Gastrocnemius medialis (tissue), 4 donors: ENCODE results near the gene DMAP1. TPM values are rescaled to one million over a fixed set of nuclear protein-coding genes. Genes with fewer than 3 reads are reported as not detected.

Experiments used
- ATAC-seq, 2 donors: fragments of 150-250 bp; one replicate each; pipeline ENCODE4 v1.9.1; 2016
- DNase-seq, 2 donors: peaks; one replicate each; pipeline ENCODE4 v3.0.0-alpha.2; 2019
- H3K27ac ChIP-seq, 4 donors: fragments of 200-600 bp; sonication (generic); 1 replicate in 1 of 4; 2 replicates in 3 of 4; pipeline ENCODE4 v1.5.1; 2016 to 2018; ENCODE audit warnings: mild to moderate bottlenecking in 2 of 4, moderate library complexity in 1 of 4
- H3K27me3 ChIP-seq, 3 donors: fragments of 200-600 bp; sonication (generic) in 2 of 3; 1 replicate in 1 of 3; 2 replicates in 2 of 3; pipeline versions ENCODE4 v1.5.1 to v1.6.0; 2016 to 2019; ENCODE audit warnings: mild to moderate bottlenecking in 1 of 3, moderate library complexity in 1 of 3
- H3K36me3 ChIP-seq, 2 donors: fragments of 200-600 bp; sonication (generic) in 1 of 2; one replicate each; pipeline ENCODE4 v1.5.1; 2017 to 2018
- H3K4me1 ChIP-seq, 2 donors: fragments of 200-600 bp; sonication (generic) in 1 of 2; one replicate each; pipeline ENCODE4 v1.5.1; 2016 to 2017; ENCODE audit warnings: mild to moderate bottlenecking in 2 of 2
- H3K4me3 ChIP-seq, 4 donors: fragments of 200-600 bp; sonication (generic) in 3 of 4; 1 replicate in 1 of 4; 2 replicates in 3 of 4; pipeline ENCODE4 v1.5.1; 2016 to 2019; ENCODE audit warnings: mild to moderate bottlenecking in 2 of 4
- H3K9me3 ChIP-seq, 3 donors: fragments of 200-600 bp; sonication (generic) in 2 of 3; 1 replicate in 1 of 3; 2 replicates in 2 of 3; pipeline ENCODE4 v1.5.1; 2016 to 2019
- POLR2A ChIP-seq, 2 donors: fragments of 450-650 bp; IDR thresholded peaks; one replicate each; pipeline ENCODE4 v1.6.1; 2017; ENCODE audit warnings: antibody characterized with exemption in 2 of 2, mild to moderate bottlenecking in 2 of 2, moderate library complexity in 2 of 2
- in situ Hi-C, 4 donors: fragments of 200-750 bp; cut with MboI; loops; one replicate each; pipeline versions ENCODE4 v1.15.0 to v1.8.0; 2017; ENCODE audit warnings: low sequenced_read_pairs in 4 of 4
- intact Hi-C: fragments of 100-400 bp; cut with DNase I; formaldehyde crosslinking; loops from one replicate; pipeline ENCODE4 v1.15.1; 2023; ENCODE audit warnings: low total_unique reads
- total RNA-seq, 4 donors: library from RNA; depleted of rRNA; stranded (reverse); fragments of >200 nt; gene quantifications; one replicate each; pipeline versions ENCODE4 v1.1.0 to v1.2.3, GENCODE V29; 2016
- TF ChIP-seq, protein P1 (sequence below), 5 experiments: fragments of 450-650 bp in 3 of 5; fragments of 200-600 bp in 2 of 5; sonication (generic) in 2 of 5; IDR thresholded peaks in 4 of 5; conservative IDR thresholded peaks in 1 of 5; 1 replicate in 4 of 5; 2 replicates in 1 of 5; pipeline ENCODE4 v1.5.1; 2016 to 2019; ENCODE audit warnings: antibody characterized with exemption in 5 of 5, mild to moderate bottlenecking in 3 of 5, moderate library complexity in 3 of 5

DMAP1 gene
- total RNA-seq, 4 donors from 2014 or later = 24.9 to 42.2 (median 34.9) TPM

DNA sequence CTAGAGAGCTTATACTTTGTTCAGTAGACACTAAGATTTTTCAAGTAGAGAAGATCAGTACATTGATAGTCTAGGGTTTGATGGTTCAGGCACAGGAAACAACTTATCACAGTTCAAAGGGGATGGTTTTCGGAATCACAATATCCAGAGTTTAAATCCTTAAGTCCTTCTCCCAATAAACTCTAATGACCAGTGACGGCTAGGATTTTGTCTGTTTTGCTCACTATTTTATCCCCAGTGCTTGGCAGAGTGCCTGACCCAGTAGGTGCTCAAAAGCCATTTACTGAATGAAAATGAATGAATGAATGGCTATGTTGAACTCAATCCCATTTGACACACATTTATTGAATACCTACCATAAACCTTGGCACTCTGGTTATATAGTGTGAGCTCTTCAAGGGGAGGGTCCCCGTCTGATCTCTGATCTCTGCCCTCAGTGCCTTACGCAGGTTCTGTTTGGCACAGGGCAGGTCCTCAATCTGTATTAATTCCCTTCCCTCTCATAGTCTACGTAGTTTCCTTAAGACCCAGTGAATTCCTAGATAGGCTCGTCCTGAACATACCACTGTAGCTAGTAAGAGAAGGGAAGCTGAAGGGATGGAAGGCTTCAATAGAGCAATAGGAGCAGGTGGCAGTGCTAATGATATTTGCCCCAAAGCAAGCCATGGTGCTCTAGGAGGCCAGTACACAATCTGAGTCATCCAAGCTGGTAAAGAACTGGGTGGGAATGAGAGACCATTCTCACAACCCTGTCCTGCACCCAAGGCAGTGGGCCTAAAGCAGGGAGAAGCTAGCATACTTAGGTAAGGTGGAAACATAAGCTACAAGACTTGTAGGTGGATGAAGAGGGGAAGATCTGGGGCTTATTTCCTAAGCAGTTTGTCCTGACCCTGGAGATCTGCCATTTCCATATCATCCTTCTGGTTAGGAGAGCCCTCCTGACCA, 53.4 kb downstream of the DMAP1 start:
- in situ Hi-C loops = no loop called here
- ATAC-seq = no peak
- Histone ChIP-seq H3K4me3 (no peak overlapping the region), H3K9me3 (no peaks in the 10 kb centered on the region), H3K36me3 (no peaks in the 10 kb centered on the region), H3K27me3 (no peaks in the 10 kb centered on the region), H3K4me1 (no peaks in the 10 kb centered on the region), H3K27ac (no peak overlapping the region)
- TF ChIP-seq POLR2A (IDR thresholded peaks at IDR 0.05) = no peak
- TF ChIP-seq, protein P1, sequence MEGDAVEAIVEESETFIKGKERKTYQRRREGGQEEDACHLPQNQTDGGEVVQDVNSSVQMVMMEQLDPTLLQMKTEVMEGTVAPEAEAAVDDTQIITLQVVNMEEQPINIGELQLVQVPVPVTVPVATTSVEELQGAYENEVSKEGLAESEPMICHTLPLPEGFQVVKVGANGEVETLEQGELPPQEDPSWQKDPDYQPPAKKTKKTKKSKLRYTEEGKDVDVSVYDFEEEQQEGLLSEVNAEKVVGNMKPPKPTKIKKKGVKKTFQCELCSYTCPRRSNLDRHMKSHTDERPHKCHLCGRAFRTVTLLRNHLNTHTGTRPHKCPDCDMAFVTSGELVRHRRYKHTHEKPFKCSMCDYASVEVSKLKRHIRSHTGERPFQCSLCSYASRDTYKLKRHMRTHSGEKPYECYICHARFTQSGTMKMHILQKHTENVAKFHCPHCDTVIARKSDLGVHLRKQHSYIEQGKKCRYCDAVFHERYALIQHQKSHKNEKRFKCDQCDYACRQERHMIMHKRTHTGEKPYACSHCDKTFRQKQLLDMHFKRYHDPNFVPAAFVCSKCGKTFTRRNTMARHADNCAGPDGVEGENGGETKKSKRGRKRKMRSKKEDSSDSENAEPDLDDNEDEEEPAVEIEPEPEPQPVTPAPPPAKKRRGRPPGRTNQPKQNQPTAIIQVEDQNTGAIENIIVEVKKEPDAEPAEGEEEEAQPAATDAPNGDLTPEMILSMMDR (IDR thresholded peaks at IDR 0.05 in 4 of 5, conservative IDR thresholded peaks at IDR 0.05 in 1 of 5) = no peak
- intact Hi-C loops = no loop called here
- DNase-seq = no peak

DNA sequence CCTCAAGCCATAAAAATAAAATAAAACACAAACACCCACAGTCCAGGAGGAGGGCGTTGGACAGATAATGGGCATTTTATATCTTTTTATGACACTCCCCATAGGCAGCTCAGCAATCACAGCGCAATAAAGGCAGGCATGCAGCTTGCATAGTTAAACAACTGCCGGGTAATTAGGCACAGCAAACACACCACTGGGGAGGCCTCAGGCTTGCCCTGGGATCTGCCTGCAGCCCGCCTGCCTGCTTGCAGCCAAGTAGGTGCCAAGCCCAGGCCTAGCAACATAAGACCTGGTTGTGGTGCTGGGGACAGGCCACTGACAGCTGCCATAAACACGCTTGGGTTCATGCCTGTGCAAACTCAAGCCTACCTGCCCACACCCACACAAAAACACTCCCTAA, 54.2 kb downstream of the DMAP1 start:
- Histone ChIP-seq H3K36me3 (no peaks in the 10 kb centered on the region), H3K9me3 (no peaks in the 10 kb centered on the region), H3K4me1 (no peaks in the 10 kb centered on the region), H3K27ac (no peak overlapping the region), H3K4me3 (no peak overlapping the region), H3K27me3 (no peaks in the 10 kb centered on the region)
- intact Hi-C loops = no loop called here
- in situ Hi-C loops = no loop called here
- TF ChIP-seq POLR2A (IDR thresholded peaks at IDR 0.05) = no peak
- TF ChIP-seq, protein P1 (IDR thresholded peaks at IDR 0.05 in 4 of 5, conservative IDR thresholded peaks at IDR 0.05 in 1 of 5) = no peak
- DNase-seq = no peak
- ATAC-seq = no peak

DNA sequence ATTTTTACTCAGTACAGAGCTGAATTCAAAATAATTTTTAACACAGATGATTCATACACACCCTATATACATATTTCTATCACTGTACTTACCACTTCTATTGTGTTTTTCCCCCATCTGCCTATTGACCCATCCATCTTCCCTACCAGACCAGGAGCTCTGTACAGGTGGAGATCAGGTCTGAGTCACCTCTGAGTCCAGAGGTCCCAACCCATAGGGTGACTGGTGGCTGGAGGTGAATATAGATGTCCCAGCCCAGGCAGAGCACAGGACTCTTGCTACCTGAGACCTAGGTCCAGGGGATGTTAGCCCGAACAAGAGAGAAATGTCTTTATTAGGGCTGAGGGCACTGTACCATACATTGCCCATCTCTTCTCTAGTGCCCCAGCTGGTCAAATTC, 54.8 kb downstream of the DMAP1 start:
- no peak for DNase-seq
- intact Hi-C loops = no loop called here
- ATAC-seq = no peak
- no peak overlapping the region for H3K27ac ChIP-seq
- no peaks in the 10 kb centered on the region for H3K9me3 ChIP-seq
- no peaks in the 10 kb centered on the region for H3K36me3 ChIP-seq
- no peak for TF ChIP-seq POLR2A (IDR thresholded peaks at IDR 0.05)
- TF ChIP-seq, protein P1 (IDR thresholded peaks at IDR 0.05 in 4 of 5, conservative IDR thresholded peaks at IDR 0.05 in 1 of 5) = no peak
- H3K27me3 ChIP-seq = no peaks in the 10 kb centered on the region
- no peak overlapping the region for H3K4me3 ChIP-seq
- no peaks in the 10 kb centered on the region for H3K4me1 ChIP-seq
- in situ Hi-C loops = no loop called here

Other genes starting within 250 kb of the DMAP1 start
- gene DPH2, start 243.5 kb upstream of the DMAP1 start, total RNA-seq = 10 to 100 TPM; 53.1 to 68.3 (median 55.3) TPM
- 100 to 1,000 TPM; 156 to 242 (median 195) TPM for gene ATP6V0B, start 238.5 kb upstream of the DMAP1 start, total RNA-seq
- gene B4GALT2, start 234.3 kb upstream of the DMAP1 start, total RNA-seq = 10 to 100 TPM; 63.5 to 97.8 (median 72.1) TPM
- 1 to 10 TPM in 2 of 4 donors, under 1 TPM in 2; 0.73 to 2.9 (median 1.2) TPM for gene CCDC24, start 221.9 kb upstream of the DMAP1 start, total RNA-seq
- gene SLC6A9, start 182.0 kb upstream of the DMAP1 start, total RNA-seq = under 1 TPM in 3 of 4 donors, not detected in 1; 0.16 to 0.63 (median 0.29) TPM
- gene KLF17, start 94.7 kb upstream of the DMAP1 start, total RNA-seq = not detected
- not detected for gene KLF18, start 71.8 kb upstream of the DMAP1 start, total RNA-seq
- 100 to 1,000 TPM in 1 of 4 donors, 10 to 100 TPM in 3; 53.8 to 101 (median 79.8) TPM for gene ERI3, start 141.8 kb downstream of the DMAP1 start, total RNA-seq
- 100 to 1,000 TPM in 3 of 4 donors, 10 to 100 TPM in 1; 91.2 to 172 (median 128) TPM for gene RNF220, start 191.8 kb downstream of the DMAP1 start, total RNA-seq